ENCODE measurements around the gene FAM170B.

Gene FAM170B

GRCh38 chr10:49168831-49169500, 35.1 kb upstream of the FAM170B start:
- no peak for DNase-seq

GRCh38 chr10:49168171-49168540, 34.3 kb upstream of the FAM170B start:
- no peak for DNase-seq

- no peak for DNase-seq
Observed at GRCh38 chr10:49167425-49168170, 33.8 kb upstream of the FAM170B start.

GRCh38 chr10:49166484-49167400, 32.9 kb upstream of the FAM170B start:
- DNase-seq, result no peak

- DNase-seq, result no peak
Observed at GRCh38 chr10:49165821-49166483, 32.1 kb upstream of the FAM170B start.

- no peak for DNase-seq
Observed at GRCh38 chr10:49165259-49165658, 31.4 kb upstream of the FAM170B start.

GRCh38 chr10:49164559-49165188, 30.9 kb upstream of the FAM170B start:
- DNase-seq, result no peak

GRCh38 chr10:49163741-49164140, 29.9 kb upstream of the FAM170B start:
- no peak for DNase-seq

- no peak for DNase-seq
Observed at GRCh38 chr10:49162761-49163310, 29.0 kb upstream of the FAM170B start.

- no peak for DNase-seq
Observed at GRCh38 chr10:49162063-49162462, 28.2 kb upstream of the FAM170B start.

- DNase-seq, result no peak
Observed at GRCh38 chr10:49161411-49161997, 27.7 kb upstream of the FAM170B start.

GRCh38 chr10:49160814-49161213, 27.0 kb upstream of the FAM170B start:
- no peak for DNase-seq

GRCh38 chr10:49160110-49160509, 26.3 kb upstream of the FAM170B start:
- no peak for DNase-seq

- DNase-seq, result no peak
Observed at GRCh38 chr10:49158915-49159314, 25.1 kb upstream of the FAM170B start.

GRCh38 chr10:49158404-49158803, 24.6 kb upstream of the FAM170B start:
- no peak for DNase-seq

- no peak for DNase-seq
Observed at GRCh38 chr10:49157229-49157628, 23.4 kb upstream of the FAM170B start.

- DNase-seq, result no peak
Observed at GRCh38 chr10:49154641-49155040, 20.8 kb upstream of the FAM170B start.

- DNase-seq, result no peak
Observed at GRCh38 chr10:49153971-49154370, 20.1 kb upstream of the FAM170B start.

GRCh38 chr10:49153115-49153514, 19.3 kb upstream of the FAM170B start:
- DNase-seq, result no peak

- DNase-seq, result no peak
Observed at GRCh38 chr10:49152663-49153062, 18.8 kb upstream of the FAM170B start.

- DNase-seq, result no peak
Observed at GRCh38 chr10:49152037-49152436, 18.2 kb upstream of the FAM170B start.

GRCh38 chr10:49151481-49151880, 17.7 kb upstream of the FAM170B start:
- no peak for DNase-seq

Data from cortex of kidney (tissue), 1 donor.